DOHH2 (cell line): Measurements from ENCODE around the gene XPO6.

ENCODE experiments used
- CTCF ChIP-seq: fragments of 200-600 bp; sonication (generic); IDR thresholded peaks from one replicate; pipeline ENCODE4 v1.5.1; 2014; ENCODE audit warnings: antibody characterized with exemption, mild to moderate bottlenecking, low read depth, low read length; ENCODE audit not compliant: poor library complexity, severe bottlenecking
- EZH2phosphoT487 ChIP-seq: fragments of 200-600 bp; sonication (generic); IDR thresholded peaks from 2 replicates; pipeline ENCODE4 v1.6.1; 2017; ENCODE audit warnings: borderline replicate concordance, mild to moderate bottlenecking, antibody characterized with exemption, low read length, moderate library complexity, mixed read lengths

- TF ChIP-seq EZH2phosphoT487: no peak
- TF ChIP-seq CTCF: no peak
Measured at GRCh38 chr16:28059841-28060575, 151.8 kb downstream of the XPO6 start.
